HL-60 (cell line): ENCODE measurements around the gene SLCO4A1.

ENCODE experiments used
- CTCF ChIP-seq: IDR thresholded peaks from one replicate; pipeline ENCODE4 v1.5.1; 2011; ENCODE audit warnings: low read length, control low read depth, inconsistent platforms; ENCODE audit not compliant: insufficient read depth
- POLR2AphosphoS5 ChIP-seq: IDR thresholded peaks from 2 replicates; pipeline ENCODE4 v1.6.1; 2012; ENCODE audit warnings: low read depth

GRCh38 chr20:62636446-62636845 lies 5.9 kb upstream of the SLCO4A1 start:
- TF ChIP-seq CTCF, result no peak
- no peak for TF ChIP-seq POLR2AphosphoS5
